HG03439 (cell line): ENCODE measurements around the gene SETD5.

Experiments used
- ATAC-seq: cut with Tn5 transposase; IDR thresholded peaks from one replicate; pipeline ENCODE4 v1.9.1; 2021; ENCODE audit warnings: mild to moderate bottlenecking, moderate library complexity; ENCODE audit not compliant: unreplicated experiment

The SETD5 gene

DNA sequence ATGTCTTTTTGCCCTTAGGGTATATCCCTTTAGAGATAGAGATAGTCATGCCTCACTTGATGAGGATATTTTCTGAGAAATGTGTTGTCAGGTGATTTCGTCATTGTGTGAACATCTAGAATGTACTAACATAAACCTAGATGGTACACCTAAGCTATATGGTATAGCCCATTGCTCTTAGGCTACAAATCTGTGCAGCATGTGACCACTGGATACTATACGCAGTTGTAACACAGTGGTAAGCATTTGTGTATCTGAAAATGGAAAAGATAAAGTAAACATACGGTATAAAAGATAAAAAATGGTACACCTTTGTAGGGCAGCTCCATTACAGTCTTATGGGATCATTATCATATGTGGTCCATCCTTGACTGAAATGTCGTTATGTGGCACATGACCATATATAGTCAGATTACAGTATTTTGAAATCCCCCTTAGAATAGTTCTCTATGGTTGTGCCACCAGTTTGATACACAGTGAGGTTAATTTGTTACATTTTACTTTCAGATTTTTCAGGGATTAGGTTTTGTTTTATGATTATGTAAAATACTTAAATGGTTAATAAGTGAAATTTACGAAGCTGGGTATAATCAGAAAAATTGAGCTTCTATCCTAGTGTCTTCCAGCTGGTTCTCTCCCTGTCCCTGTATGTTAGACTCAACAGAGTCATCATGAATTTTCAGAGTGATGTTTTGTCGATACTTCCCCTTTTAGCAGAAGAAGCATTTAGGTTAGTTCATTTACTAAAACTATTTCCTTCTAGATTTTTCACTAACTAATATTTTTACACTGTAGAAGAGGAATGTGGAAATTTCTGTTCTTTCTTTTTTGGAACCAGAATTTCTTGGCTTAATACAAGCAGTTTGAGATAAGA is 12.8 kb downstream of the SETD5 start:
- no peak for ATAC-seq

GRCh38 chr3:9411302-9411701 is 13.9 kb downstream of the SETD5 start:
- ATAC-seq, result no peak

DNA sequence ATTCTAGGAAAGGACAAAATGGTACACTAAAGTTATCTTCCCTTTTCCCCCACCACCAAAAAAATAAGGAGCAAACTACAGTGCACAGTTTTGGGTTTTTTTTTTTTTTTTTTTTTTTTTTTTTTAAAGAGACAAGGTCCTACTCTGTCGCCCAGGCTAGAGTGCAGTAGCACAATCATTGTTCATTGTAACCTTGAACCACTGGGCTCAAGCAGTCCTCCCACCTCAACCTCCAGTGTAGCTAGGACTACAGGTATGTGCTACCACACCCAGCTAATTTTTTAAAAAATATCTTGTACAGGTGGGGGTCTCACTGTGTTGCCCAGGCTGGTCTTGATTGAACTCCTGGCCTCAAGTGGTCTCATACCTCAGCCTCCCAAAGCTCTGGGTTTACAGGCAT is 14.9 kb downstream of the SETD5 start:
- ATAC-seq, result no peak

DNA sequence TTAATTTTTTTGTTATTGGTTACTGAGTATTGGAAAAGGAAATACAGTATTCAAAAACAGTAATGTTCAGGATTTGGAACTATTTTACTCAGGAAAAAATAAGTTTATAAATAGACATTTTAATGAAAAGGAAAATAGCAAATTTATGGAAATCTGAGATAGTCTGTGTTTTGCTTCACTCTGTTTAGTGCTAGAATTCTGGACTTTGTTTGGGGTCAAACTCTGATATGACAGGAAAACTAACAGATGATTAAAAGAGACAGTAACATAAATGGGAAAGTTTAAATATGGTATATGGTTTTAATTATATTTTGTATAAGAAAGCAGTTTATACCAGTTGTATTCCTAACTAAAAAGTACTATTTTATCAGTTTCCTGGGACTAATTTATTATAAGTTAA is 17.4 kb downstream of the SETD5 start:
- no peak for ATAC-seq

DNA sequence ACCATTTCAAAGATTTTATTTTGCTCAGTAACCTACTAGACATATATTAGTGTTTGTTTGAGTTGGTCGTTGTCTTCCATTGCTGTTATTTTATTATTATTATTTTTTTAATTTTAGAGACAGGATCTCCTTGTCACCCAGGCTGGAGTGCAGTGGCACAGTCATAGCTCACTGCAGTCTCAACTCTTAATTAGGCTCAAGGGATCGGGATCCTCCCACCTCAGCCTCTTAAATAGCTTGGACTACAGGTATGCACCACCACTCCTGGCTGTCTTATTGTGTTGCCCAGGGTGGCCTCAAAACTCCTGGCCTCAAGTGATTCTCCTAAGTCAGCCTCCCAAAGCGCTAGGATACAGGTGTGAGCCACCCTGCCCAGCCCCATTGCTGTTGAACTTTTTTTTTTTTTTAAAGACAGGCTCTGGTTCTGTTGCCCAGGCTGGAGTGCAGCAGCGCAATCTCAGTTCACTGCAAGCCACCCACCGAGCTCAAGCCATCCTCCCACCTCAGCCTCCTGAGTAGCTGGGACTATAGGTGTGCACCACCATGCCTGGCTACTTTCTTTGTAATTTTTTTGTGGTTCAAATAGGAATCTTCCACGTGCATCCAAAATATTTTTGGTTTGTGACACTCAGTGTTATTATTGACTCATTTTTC is 18.2 kb downstream of the SETD5 start:
- no peak for ATAC-seq

GRCh38 chr3:9416139-9416780 is 18.8 kb downstream of the SETD5 start:
- no peak for ATAC-seq

GRCh38 chr3:9420850-9421549 is 23.6 kb downstream of the SETD5 start:
- ATAC-seq, result no peak

DNA sequence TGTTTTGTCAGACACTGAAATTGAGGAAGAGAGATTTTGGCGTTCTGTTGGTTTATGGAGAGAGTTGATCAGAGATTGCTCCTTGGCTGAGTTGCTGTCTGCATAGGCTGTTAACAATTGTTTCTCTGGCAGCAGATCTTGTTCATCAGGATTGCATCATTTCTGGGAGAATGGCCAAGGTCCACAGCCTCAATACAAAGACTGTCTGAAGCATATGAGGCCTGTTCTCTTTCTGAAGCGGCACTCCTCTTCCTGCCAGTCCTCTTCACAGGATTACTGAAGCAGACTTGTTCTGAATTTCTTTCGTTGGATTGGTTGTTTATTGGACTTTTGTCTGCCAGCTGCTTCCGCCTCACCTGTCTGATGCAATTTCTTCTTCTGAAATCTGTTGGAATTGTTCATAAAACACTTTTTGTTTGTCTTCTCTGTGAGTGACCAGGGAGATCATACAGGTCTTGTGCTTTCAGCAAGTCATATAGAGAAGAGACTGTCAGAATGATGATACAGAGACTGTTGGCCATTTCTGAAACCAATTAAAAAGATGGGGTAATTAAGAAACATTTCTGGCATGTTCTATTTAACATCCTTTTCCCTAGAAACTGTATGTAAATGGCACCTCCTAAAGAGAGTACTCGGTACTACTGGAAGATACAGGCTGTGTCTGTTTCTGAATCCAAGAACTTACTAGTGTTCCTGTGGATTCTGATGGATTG is 25.5 kb downstream of the SETD5 start:
- no peak for ATAC-seq

GRCh38 chr3:9428411-9428810 is 31.0 kb downstream of the SETD5 start:
- no peak for ATAC-seq

DNA sequence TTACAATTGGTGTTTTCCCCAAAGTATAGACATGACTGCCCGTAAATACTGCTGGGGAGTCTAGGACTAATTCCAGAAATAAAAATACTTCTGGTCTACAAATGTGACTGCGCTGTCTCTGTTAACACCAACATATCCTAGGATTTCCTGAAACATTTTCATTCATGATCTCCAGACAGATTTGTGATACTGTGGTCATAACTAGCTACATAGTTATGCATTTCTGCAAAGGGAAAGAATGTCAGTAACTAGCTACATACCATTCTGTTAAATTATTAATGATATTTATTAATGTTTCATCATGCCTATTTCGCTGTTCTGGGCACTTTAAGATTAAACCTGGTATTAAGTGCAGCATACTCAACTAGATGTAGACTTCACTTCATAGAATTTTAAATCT is 33.3 kb downstream of the SETD5 start:
- no peak for ATAC-seq

DNA sequence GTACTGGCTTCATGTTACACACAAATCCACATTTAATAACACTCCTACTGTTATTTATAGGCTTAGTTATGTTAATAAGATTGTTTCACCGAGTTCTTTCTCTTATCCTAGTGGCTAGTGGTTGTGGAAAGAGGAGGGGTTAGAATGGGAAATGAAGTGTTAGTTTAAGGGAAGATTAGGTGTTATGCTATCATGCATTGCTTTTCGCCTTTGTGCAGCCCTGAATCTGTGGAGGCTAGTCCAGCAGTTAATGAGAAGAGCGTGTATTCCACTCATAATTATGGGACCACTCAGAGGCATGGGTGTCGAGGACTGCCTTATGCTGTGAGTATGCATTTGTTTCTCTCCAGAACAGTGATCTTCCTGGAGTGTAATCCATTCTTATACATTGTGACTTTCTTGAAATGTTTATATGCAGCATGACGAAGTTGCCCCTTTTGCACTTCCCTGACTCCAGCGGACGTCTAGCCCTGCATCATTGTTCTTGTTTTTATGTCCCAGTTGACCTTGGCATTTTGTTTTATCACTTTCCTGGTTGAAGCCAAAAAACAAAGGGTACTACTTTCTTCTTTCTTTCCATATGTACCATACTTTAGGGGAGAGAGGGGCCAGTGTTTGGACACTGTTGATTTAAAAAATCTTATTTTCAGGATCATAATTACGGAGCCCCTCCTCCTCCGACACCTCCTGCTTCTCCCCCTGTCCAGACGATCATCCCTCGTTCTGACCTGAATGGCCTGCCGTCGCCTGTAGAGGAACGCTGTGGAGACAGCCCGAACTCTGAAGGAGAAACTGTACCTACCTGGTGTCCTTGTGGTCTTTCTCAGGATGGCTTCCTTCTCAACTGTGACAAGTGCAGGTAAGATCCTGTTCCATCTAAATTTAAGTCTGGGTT is 36.5 kb downstream of the SETD5 start:
- no peak for ATAC-seq

- no peak for ATAC-seq
Observed at GRCh38 chr3:9435316-9435715, 37.9 kb downstream of the SETD5 start.

- no peak for ATAC-seq
Observed at GRCh38 chr3:9439331-9439730, 41.9 kb downstream of the SETD5 start.

- ATAC-seq, result no peak
Observed at GRCh38 chr3:9441501-9442221, 44.2 kb downstream of the SETD5 start.

- no peak for ATAC-seq
Observed at GRCh38 chr3:9448071-9448470, 50.7 kb downstream of the SETD5 start.

DNA sequence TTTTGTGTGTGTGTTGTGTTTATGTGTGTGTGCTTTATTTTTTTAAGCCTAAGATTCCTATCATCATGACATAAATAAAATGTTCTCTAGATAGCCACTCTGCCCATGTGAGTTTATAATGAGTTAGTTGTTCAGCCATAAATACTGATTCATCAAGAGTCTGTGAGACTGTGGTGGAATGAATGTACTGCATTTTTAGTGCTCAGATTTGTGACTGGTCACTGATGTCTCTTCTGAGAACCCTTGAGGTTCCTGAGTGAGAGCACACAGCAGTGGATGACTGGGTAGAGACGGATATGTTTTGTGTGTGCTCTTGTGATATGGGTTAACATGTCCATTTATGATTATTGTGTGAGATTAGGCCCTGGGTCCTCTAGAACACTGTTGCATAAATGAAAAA is 51.2 kb downstream of the SETD5 start:
- no peak for ATAC-seq

DNA sequence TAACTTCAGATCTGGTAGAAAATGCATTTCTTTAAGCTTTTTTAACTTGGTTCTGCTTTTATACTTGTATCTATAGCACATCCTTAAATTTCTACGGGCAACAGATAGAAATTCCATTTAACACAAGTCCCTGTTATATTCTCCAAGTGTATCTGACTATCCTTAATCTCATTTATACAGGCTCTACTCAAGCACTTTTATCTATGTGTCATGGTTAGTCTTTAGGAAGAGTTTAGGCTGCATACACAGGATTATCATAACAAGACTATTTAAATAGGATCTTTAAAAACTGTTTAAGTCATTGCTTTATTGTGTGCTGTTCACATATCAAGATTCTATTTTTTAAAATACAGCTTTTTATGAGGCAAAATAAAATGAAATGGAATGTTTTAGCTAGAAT is 52.7 kb downstream of the SETD5 start:
- ATAC-seq, result no peak

- ATAC-seq, result no peak
Observed at GRCh38 chr3:9450991-9451390, 53.6 kb downstream of the SETD5 start.

GRCh38 chr3:9452417-9452816 is 55.0 kb downstream of the SETD5 start:
- ATAC-seq, result no peak
